ENCODE measurements around the gene SLC37A1.

SLC37A1 gene

DNA sequence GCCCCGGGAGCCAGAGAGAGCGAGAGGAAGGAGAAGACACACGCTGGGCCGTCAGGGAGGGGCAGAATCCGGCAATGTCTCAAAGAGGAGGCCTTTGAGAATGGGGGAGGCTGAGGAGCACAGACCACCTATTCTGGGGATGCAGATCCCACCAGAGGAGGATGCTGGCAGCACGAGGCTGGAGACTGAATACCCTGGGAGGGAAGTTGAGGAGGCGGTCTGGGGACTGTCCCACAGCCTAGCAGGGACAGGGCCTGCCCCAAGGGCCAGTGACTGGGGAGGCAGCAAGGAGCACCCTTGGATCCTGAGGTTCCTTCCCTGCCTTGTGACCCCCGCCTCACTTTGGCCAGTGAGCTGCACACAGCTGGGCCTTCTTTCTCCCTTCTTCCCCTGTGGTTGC lies 49.2 kb downstream of the SLC37A1 start:
- no peak for DNase-seq (ENCODE audit: low read depth in 2 of 2)

GRCh38 chr21:42563261-42563660 lies 49.6 kb downstream of the SLC37A1 start:
- DNase-seq (ENCODE audit: low read depth in 2 of 2): no peak

GRCh38 chr21:42563686-42564085 lies 50.0 kb downstream of the SLC37A1 start:
- no peak for DNase-seq (ENCODE audit: low read depth in 2 of 2)

GRCh38 chr21:42564561-42564971 lies 50.9 kb downstream of the SLC37A1 start:
- DNase-seq (ENCODE audit: low read depth in 2 of 2): no peak

GRCh38 chr21:42565206-42565810 lies 51.7 kb downstream of the SLC37A1 start:
- DNase-seq (ENCODE audit: low read depth in 2 of 2): no peak

GRCh38 chr21:42565886-42566523 lies 52.4 kb downstream of the SLC37A1 start:
- DNase-seq (ENCODE audit: low read depth in 2 of 2): no peak

DNA sequence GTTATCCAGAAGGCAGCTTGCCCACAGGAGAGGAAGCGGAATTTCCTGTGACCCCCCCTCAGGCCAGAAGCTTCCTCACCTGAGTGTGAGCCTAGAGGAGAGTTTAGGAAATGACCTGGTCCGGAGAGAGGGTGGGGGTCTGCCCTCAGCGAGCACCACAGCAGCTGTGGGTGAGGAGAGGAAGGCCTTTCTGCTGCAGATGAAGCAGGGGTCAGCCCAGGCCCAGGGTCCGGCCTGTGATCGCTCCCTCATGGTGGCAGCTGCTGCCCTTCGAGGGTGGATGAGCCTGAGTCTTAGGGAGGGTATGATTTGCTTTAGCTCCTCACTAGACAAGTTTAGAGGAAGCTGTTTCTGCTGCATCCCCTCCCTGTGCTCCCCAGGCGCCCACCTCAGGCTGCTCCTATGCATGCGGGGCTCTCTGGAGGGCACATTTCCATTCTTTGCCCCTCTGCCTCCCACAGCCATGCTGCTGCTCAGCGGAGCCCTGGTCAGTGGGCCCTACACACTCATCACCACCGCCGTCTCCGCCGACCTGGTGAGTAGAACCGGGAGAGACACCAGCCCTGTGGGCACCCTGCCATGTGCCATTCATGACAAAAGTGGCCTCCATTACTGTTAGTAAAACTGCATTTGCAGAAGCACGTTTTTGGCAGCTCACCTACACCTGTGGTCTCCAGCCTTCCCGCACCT lies 53.0 kb downstream of the SLC37A1 start:
- no peak for DNase-seq (ENCODE audit: low read depth in 2 of 2)

- DNase-seq (ENCODE audit: low read depth in 2 of 2): no peak
These were observed 53.5 kb downstream of the SLC37A1 start for GRCh38 chr21:42567214-42567555.

DNA sequence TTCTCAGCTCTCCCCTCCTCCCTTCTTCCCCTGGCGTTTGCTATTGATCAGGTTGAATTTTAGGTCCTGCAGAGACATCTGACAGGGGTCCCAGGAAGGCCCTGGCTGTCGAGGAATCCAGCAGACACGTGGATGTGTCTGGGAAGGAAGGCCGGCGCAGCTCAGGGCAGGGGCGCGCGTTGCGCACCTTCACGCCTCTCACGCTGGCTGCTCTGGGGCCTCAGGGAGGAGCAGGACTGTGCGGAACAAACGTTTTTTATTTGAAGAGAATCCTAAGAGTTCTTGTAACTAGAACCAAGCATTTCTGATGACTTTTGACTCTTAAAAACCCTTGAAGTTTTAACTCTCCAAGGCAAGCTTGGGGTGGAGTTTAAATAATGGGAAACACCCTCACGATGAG lies 54.2 kb downstream of the SLC37A1 start:
- no peak for DNase-seq (ENCODE audit: low read depth in 2 of 2)

- no peak for DNase-seq (ENCODE audit: low read depth in 2 of 2)
These were observed 54.7 kb downstream of the SLC37A1 start for GRCh38 chr21:42568376-42568775.

GRCh38 chr21:42568866-42569731 lies 55.4 kb downstream of the SLC37A1 start:
- DNase-seq (ENCODE audit: low read depth in 2 of 2): no peak

- no peak for DNase-seq (ENCODE audit: low read depth in 2 of 2)
These were observed 56.2 kb downstream of the SLC37A1 start for GRCh38 chr21:42569732-42570301.

- DNase-seq (ENCODE audit: low read depth in 2 of 2): no peak
These were observed 56.7 kb downstream of the SLC37A1 start for GRCh38 chr21:42570362-42570761.

GRCh38 chr21:42570841-42571387 lies 57.3 kb downstream of the SLC37A1 start:
- DNase-seq (ENCODE audit: low read depth in 2 of 2): no peak

DNA sequence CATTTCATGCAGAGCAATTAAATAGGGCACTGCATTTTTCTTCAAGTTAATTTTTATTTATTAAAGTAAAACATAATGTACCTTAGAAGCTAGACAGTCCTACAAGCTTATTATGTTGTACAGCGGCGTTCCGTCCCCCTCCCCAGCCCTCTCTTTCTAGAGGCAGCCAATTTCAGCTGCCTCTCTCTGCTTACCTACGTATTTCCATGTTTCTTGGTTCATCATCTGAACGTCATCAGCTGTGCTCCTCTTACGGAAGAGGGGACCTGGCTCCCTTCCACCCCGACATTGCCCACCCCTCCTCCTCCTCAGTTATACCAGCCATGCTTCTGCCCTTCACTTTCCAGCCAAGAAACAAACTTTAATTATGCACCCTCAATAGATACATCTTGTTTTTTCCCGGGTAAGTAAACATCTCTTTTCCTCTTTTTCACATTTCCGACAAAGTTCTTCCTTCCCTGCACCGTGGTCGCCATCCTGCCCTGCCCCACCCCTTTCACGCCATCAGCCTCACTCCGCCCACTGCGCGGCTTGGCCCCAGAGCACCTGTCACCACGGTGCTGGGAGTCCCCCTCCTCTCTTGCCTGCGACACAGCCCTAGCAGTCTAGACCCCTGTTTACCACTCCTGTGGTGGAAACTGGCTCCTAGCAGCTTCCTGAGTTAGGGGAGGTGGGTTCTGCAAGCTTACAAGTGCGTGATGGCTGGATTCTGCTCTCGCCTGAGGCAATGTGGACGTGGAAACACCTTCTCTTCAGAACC lies 57.9 kb downstream of the SLC37A1 start:
- no peak for DNase-seq (ENCODE audit: low read depth in 2 of 2)

GRCh38 chr21:42572906-42573495 lies 59.3 kb downstream of the SLC37A1 start:
- no peak for DNase-seq (ENCODE audit: low read depth in 2 of 2)

- DNase-seq (ENCODE audit: low read depth in 2 of 2): no peak
These were observed 60.8 kb downstream of the SLC37A1 start for GRCh38 chr21:42574234-42575027.

- DNase-seq (ENCODE audit: low read depth in 2 of 2): no peak
These were observed 61.5 kb downstream of the SLC37A1 start for GRCh38 chr21:42575111-42575510.

GRCh38 chr21:42576639-42577038 lies 63.0 kb downstream of the SLC37A1 start:
- no peak for DNase-seq (ENCODE audit: low read depth in 2 of 2)

DNA sequence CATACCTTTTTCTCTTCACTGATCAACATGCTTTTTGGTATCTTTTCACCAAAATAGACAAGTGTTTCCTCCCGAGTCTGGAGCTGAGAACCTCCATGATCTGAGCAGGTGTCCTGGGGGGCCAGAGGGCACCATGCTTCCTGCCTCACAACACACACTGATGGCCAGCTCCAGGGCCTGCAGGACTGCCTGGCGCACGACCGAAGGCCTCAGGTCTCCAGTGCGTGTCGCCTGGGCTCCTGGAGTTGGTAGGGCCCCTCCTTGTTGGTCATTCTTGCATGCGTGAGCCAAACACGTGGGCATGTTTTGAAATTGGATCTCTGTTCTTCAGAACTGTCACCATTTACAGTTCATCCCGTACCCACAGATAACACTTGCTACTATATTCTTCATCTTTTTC lies 64.4 kb downstream of the SLC37A1 start:
- DNase-seq (ENCODE audit: low read depth in 2 of 2): no peak
